SHP77 treated with DMSO at 0.1 percent for 48 hours (cell line): ENCODE measurements around the gene NPR2.

Experiments used
- DNase-seq: peaks from one replicate; lab custom pipeline; 2025; lab: John Stamatoyannopoulos, UW

The NPR2 gene

GRCh38 chr9:35834260-35835215 lies 43.1 kb downstream of the NPR2 start:
- no peak for DNase-seq

- no peak for DNase-seq
These were observed 43.8 kb downstream of the NPR2 start for GRCh38 chr9:35835216-35835632.

GRCh38 chr9:35835766-35836165 lies 44.4 kb downstream of the NPR2 start:
- no peak for DNase-seq

- DNase-seq: no peak
These were observed 45.2 kb downstream of the NPR2 start for GRCh38 chr9:35836595-35836994.

GRCh38 chr9:35839926-35840325 lies 48.5 kb downstream of the NPR2 start:
- DNase-seq: no peak

GRCh38 chr9:35840881-35841644 lies 49.7 kb downstream of the NPR2 start:
- no peak for DNase-seq

- no peak for DNase-seq
These were observed 50.2 kb downstream of the NPR2 start for GRCh38 chr9:35841645-35841900.

GRCh38 chr9:35842020-35842745 lies 50.8 kb downstream of the NPR2 start:
- no peak for DNase-seq

- DNase-seq: no peak
These were observed 51.4 kb downstream of the NPR2 start for GRCh38 chr9:35842795-35843194.

- DNase-seq: no peak
These were observed 53.4 kb downstream of the NPR2 start for GRCh38 chr9:35844628-35845270.

- no peak for DNase-seq
These were observed 54.7 kb downstream of the NPR2 start for GRCh38 chr9:35845824-35846771.

- no peak for DNase-seq
These were observed 56.6 kb downstream of the NPR2 start for GRCh38 chr9:35847792-35848572.

GRCh38 chr9:35852267-35852815 lies 61.0 kb downstream of the NPR2 start:
- DNase-seq: no peak

GRCh38 chr9:35852876-35853865 lies 61.8 kb downstream of the NPR2 start:
- DNase-seq: no peak

- no peak for DNase-seq
These were observed 62.8 kb downstream of the NPR2 start for GRCh38 chr9:35854091-35854762.

- no peak for DNase-seq
These were observed 64.8 kb downstream of the NPR2 start for GRCh38 chr9:35856206-35856605.

GRCh38 chr9:35856882-35857281 lies 65.5 kb downstream of the NPR2 start:
- no peak for DNase-seq

- no peak for DNase-seq
These were observed 67.1 kb downstream of the NPR2 start for GRCh38 chr9:35858458-35858857.
